NCI-H510A treated with DMSO at 0.1 percent for 48 hours (cell line): ENCODE measurements around the gene CIT.

Experiments used
- DNase-seq: peaks from one replicate; lab custom pipeline; 2025; lab: John Stamatoyannopoulos, UW

CIT gene

DNA sequence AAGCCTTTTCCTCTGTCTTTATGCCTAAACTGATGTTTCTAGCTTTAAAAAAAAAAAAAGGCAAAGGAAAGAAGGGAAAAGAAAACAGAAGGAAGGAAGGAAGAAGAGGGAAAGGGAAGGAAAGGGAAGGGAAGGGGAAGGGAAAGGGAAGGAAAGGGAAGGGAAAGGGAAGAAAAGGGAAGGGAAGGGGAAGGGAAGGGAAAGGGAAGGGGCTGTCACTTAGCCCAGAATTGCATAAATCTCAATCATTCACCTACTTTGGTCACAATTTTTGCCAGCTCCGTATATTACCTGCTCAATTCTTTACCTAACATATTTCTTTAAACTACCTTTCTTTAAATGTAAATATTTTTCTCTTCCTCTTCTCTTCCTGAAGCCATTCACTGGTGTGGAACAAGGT lies 26.8 kb downstream of the CIT start:
- no peak for DNase-seq

DNA sequence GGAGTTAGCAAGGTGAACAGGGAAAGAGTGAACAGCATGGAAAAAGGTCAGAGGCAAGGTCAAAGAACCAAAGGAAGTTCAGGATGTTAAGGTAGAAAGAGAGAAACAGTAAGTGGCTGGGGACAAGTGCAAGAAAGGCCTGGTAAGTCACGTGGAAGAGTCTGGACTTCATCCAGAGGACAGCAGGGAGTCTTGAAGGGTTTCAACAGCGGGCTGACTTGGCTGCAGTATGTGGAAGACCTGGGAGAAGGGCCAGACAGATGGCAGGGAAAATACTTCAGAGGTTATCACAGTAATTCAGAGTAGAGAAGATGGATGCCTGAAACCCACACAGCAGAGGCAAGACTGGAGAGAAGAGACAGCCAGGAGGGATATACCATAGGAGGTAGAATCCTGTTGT lies 34.0 kb downstream of the CIT start:
- no peak for DNase-seq

- no peak for DNase-seq
Measured at GRCh38 chr12:119842380-119842779, 34.7 kb downstream of the CIT start.

DNA sequence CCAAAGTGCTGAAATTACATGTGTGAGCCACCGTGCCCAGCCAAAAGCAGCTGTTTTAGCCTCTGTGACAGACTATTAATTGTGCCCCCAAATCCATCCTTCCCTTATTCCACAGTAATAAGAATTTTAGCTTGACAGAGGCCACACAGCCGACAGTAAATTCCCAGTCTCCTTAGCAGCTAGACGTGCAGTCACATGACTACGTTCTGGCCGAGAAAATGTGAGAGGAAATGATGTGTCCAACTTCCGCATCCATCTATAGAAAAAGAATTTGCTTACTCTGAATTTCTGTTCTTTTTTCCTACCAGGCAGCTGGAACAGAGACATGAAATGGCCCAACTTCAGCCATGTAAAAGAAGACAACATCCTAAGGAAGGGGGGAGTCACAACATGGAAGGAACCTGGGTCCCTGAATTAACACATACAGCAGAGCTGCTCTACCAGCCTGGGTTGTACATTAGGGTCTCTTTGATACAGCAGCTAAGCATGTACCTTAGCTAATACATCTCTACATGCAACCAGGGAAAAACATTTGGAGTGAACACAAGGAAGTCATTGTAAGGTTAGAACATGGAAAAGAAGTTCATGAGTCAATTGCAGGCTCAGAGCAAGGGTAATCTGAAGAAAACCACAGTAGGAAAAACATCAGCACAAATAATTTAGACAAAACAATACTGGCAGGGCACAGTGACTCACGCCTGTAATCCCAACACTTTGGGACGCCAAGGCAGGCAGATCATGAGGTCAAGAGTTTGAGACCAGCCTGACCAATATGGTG lies 35.5 kb downstream of the CIT start:
- DNase-seq: no peak

GRCh38 chr12:119840582-119840981 lies 36.5 kb downstream of the CIT start:
- no peak for DNase-seq

- DNase-seq: no peak
Measured at GRCh38 chr12:119840168-119840567, 37.0 kb downstream of the CIT start.

GRCh38 chr12:119838826-119839600 lies 38.1 kb downstream of the CIT start:
- no peak for DNase-seq

GRCh38 chr12:119836781-119837180 lies 40.3 kb downstream of the CIT start:
- no peak for DNase-seq

DNA sequence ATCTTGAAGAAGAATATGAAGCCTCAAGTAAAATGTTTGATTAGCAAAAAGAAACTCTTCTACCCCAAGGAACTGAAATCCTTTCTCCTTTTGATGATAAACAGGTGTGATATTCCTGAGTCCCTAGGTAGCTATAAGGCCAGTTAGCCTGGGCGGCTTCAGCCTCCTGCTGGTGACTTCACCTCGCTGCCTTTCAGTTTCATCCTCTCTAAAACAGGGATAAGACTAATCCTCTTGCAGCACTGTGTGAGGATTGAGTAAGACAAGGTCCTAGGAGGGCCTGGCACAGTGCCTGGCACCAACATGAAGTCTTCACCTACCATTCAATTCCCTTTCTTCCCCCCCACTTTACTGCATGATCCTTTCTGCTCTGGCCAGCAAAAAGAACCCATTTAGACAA lies 42.1 kb downstream of the CIT start:
- no peak for DNase-seq

DNA sequence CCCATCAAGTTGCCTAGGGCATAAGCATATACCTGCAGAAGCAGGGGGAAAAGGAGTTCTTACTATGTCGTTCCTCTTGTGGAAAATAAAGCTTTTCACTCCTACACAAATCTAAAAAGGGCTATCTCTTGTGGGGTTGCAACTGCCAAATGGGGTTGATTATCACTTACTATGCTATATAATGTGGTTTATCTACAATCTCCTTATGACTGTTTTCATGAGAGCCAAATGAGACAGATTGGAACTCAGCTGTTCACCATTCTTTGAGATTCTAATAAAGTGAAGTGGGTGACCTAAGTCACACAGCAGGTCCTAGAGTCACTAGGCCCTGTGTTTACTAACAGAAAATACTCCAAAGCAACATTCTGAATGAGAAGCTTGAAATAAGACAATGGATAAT lies 47.7 kb downstream of the CIT start:
- no peak for DNase-seq

DNA sequence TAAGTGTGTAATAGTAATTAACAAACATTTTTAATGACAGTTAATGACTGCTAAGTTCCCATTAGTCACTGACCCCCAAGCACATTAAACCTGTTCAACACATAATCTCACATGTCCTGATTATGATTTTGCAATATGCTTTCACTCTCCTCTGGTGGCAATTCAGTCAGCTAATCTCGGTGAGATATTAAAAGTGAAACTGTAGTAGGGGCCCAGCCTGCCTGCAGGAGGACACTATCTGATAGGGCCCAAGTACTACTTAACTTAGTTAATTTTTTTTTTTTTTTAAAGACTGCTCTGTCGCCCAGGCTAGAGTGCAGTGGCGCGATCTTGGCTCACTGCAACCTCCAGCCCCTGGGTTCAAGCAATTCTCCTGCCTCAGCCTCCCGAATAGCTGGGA lies 48.8 kb downstream of the CIT start:
- DNase-seq: no peak

GRCh38 chr12:119827760-119828159 lies 49.4 kb downstream of the CIT start:
- no peak for DNase-seq

GRCh38 chr12:119826661-119827445 lies 50.3 kb downstream of the CIT start:
- no peak for DNase-seq

DNA sequence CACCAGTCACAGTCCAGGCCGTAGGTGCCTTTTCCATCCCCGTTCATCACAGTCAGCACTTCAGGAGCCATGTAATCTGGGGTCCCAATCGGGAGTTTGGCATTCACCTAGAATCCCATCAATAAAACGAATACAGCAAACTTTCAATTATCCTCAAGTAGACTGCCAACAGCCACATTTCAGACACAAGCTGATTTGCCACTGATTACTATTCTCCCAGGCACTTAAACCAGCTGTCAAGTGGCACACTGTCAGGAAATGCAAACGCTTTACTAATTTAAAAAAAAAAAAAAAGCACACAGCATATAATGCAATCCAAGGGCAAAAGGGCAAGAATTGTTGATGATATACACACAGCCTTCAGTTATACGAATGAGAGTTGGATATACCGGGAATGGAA lies 51.9 kb downstream of the CIT start:
- no peak for DNase-seq

GRCh38 chr12:119822046-119822445 lies 55.1 kb downstream of the CIT start:
- DNase-seq: no peak

GRCh38 chr12:119819322-119819721 lies 57.8 kb downstream of the CIT start:
- no peak for DNase-seq

- no peak for DNase-seq
Measured at GRCh38 chr12:119817546-119818343, 59.4 kb downstream of the CIT start.

DNA sequence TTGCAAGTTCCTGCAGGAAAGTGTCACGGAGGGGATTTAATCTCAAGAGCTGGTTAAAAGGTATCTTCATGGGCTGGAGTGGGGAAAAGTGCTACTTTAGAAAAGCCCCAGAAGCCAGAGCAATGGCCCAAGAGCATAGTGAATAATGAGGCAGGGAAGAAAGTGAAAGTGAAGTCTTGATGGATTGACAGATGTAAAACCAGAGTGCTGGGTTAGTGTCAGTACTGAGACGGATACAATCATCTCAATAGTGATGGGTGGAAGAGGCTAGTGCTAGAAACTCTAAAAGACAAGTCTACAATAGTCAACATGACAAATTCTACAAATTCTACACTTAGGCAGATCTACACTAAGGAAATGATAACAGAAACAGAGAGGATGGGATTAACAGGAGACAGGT lies 68.1 kb downstream of the CIT start:
- DNase-seq: no peak

- no peak for DNase-seq
Measured at GRCh38 chr12:119808441-119808840, 68.7 kb downstream of the CIT start.

GRCh38 chr12:119807380-119807779 lies 69.7 kb downstream of the CIT start:
- peak; percentile 32 for DNase-seq

DNA sequence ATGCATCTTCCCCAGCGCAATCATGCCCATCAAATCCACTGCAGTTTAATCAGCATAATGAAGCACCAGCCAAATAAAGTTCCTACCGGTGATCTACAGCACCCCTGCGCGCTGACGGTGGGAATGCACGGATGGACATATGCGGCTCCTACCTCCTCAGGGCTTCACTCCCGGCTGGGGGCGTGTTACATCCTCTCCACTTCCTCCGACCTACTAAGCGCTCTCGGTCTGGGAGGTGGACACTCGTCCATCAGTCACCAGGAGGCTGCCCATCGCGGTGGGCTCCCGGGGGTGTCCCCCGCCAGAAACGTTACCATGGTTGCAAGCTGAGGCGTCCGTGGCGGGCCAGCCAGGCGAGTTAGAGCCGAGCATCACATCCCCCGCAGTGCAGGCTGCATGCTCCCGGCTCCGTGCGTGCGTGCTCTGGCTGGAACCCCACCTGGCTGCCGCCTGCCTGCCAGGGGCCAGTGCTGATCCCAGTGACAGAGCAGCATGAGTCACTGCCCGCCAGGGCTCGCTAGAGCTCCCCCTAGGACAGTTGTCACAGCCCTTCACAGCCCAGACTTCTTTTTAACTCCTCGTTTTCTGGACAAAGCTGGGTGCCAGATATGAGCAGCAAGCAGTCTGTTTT lies 73.0 kb downstream of the CIT start:
- peak; percentile 64 for DNase-seq
